Heart left ventricle (tissue), 16 donors: Measurements from ENCODE around the gene ALAS1. TPM values are rescaled to one million over a fixed set of nuclear protein-coding genes. Genes with fewer than 3 reads are reported as not detected.

Experiments
- ATAC-seq, 4 donors: fragments of 200-7000 bp; cut with Tn5 transposase; one replicate each; pipeline ENCODE4 v1.9.1; 2020 to 2022; ENCODE audit warnings: moderate library complexity in 4 of 4, mild to moderate bottlenecking in 3 of 4, moderate number of reproducible peaks in 1 of 4
- DNase-seq, 5 donors: peaks; one replicate each; pipeline ENCODE4 v3.0.0-alpha.2; 2020
- H3K27ac ChIP-seq, 12 donors: fragments of 200-600 bp; sonication (generic) in 4 of 12; one replicate each; pipeline versions ENCODE4 v1.5.0 to v1.8.0; 2016 to 2022; ENCODE audit warnings: mild to moderate bottlenecking in 2 of 12
- H3K27me3 ChIP-seq, 9 donors: fragments of 200-600 bp; sonication (generic) in 2 of 9; one replicate each; pipeline versions ENCODE4 v1.5.1 to v1.8.0; 2016 to 2022; ENCODE audit warnings: mild to moderate bottlenecking in 3 of 9
- H3K36me3 ChIP-seq, 9 donors: fragments of 200-600 bp; sonication (generic) in 2 of 9; one replicate each; pipeline versions ENCODE4 v1.5.0 to v1.8.0; 2018 to 2022; ENCODE audit warnings: mild to moderate bottlenecking in 2 of 9
- H3K4me1 ChIP-seq, 12 donors: fragments of 200-600 bp; sonication (generic) in 4 of 12; one replicate each; pipeline versions ENCODE4 v1.5.0 to v1.8.0; 2016 to 2022; ENCODE audit warnings: mild to moderate bottlenecking in 3 of 12
- H3K4me3 ChIP-seq, 12 donors: fragments of 200-600 bp; sonication (generic) in 4 of 12; one replicate each; pipeline versions ENCODE4 v1.5.0 to v1.8.0; 2017 to 2022; ENCODE audit warnings: mild to moderate bottlenecking in 9 of 12, moderate library complexity in 4 of 12
- H3K9me3 ChIP-seq, 12 donors: fragments of 200-600 bp; sonication (generic) in 4 of 12; one replicate each; pipeline versions ENCODE4 v1.5.0 to v1.8.0; 2016 to 2022; ENCODE audit warnings: mild to moderate bottlenecking in 1 of 12
- POLR2A ChIP-seq, 2 donors: fragments of 450-650 bp; IDR thresholded peaks; one replicate each; pipeline ENCODE4 v1.6.1; 2017; ENCODE audit warnings: antibody characterized with exemption in 2 of 2, mild to moderate bottlenecking in 2 of 2, moderate library complexity in 2 of 2
- WGBS, 4 donors: extraction: QIAGEN DNeasy Blood & Tissue Kit in 2 of 4; methylation state at CpG; one replicate each; pipeline versions ENCODE4 v1.1.5 to v1.1.7; 2013 to 2018; 5-methylcytosine and 5-hydroxymethylcytosine counted together
- intact Hi-C, 10 donors: fragments of 100-400 bp; cut with DNase I; formaldehyde crosslinking; loops; one replicate each; pipeline versions ENCODE4 v1.11.1 to v1.14.2; 2022
- polyA plus RNA-seq, 2 donors: library from polyadenylated mRNA; stranded (reverse); fragments of 200-250 nt; gene quantifications; one replicate each; pipeline ENCODE4 v1.2.3, GENCODE V29; 2013
- total RNA-seq, 9 donors: library from RNA; depleted of rRNA in 2 of 9; stranded (reverse); fragments of >200 nt in 2 of 9; fragmentation: NEBNext Ultra II Directional in 3 of 9; extraction: Animal tissue kit (Norgen Biotek cat#: 25700) in 3 of 9; gene quantifications; one replicate each; pipeline versions ENCODE4 v1.1.0 to v1.2.4, GENCODE V29; 2016 to 2023
- TF ChIP-seq, protein P1 (sequence below), 12 donors: fragments of 200-600 bp; sonication (generic) in 4 of 12; IDR thresholded peaks; one replicate each; pipeline versions ENCODE4 v1.5.0 to v1.8.0; 2018 to 2022; ENCODE audit warnings: antibody characterized with exemption in 12 of 12, mild to moderate bottlenecking in 5 of 12
- donor health status: ischemic (EF 13 %, LVEDD 7.1; RV severe dilation, severe dysfunction).
- donor health status: healthy with polysubstance abuse.
- donor health status: DM: no; HTN: yes; CAD: no.
- donor health status: DM: no; HTN: no; CAD: no.
- donor health status: ischemic (EF 25% LVEDD 6.9; RV normal size, moderate dysfunction).
- donor health status: ischemic (EF 25% LVEDD 5.7; RV mildly dilated, moderate dysfunction).
- donor health status: healthy.
- donor health status: DM: yes; HTN: yes; CAD: no.
- donor health status: ischemic (EF 35%, LVEDD 5.7; RV mildly dilated, moderate dysfunction).
- donor health status: nonischemic (EF 11% LVEDD 7.7; RV severe dilation, severe dysfunction).
- donor health status: DM: yes; HTN: yes; CAD: no.
- donor health status: PGD.
- donor health status: ischemic (EF 29% LVEDD 5.4; RV normal size, mild dysfunction).
- donor health status: nonischemic (EF 23%, LVEDD 6.1; RV moderate dilation, normal function).

Gene ALAS1
- total and polyA plus RNA-seq, 11 donors = 77.9 to 213 (median 132) TPM

DNA sequence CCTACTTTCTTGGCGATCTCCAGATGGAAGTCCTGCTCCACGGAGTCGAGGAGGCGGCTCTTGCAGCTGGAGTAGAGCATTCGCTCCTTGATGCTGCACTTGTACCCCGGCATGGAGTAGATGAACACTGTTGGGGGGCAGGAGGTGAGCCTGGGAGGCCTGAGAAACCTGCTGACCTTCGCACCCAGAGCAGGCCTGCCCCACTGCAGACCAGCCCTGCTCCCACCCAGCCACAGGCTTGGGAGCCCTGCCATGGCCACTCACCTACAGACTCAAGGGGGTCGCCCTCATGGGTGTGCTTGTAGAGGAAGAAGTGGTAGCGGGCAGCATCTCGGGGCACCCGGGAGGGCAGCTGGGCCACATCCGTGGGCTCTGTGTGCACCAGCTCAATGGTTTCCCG lies 31.7 kb downstream of the ALAS1 start:
- no peak overlapping the region for H3K27ac ChIP-seq
- H3K9me3 ChIP-seq = no peaks in the 10 kb centered on the region
- peaks cover 0 to 71% (median 55%) of the 10 kb centered on the region in 9 donors for H3K36me3 ChIP-seq
- H3K4me3 ChIP-seq = no peak overlapping the region
- 80 to 96% (median 89%) methylated on average over 4 to 13 of the region's 13 CpGs for WGBS, 4 donors
- no peak for TF ChIP-seq POLR2A (IDR thresholded peaks at IDR 0.05)
- TF ChIP-seq, protein P1, sequence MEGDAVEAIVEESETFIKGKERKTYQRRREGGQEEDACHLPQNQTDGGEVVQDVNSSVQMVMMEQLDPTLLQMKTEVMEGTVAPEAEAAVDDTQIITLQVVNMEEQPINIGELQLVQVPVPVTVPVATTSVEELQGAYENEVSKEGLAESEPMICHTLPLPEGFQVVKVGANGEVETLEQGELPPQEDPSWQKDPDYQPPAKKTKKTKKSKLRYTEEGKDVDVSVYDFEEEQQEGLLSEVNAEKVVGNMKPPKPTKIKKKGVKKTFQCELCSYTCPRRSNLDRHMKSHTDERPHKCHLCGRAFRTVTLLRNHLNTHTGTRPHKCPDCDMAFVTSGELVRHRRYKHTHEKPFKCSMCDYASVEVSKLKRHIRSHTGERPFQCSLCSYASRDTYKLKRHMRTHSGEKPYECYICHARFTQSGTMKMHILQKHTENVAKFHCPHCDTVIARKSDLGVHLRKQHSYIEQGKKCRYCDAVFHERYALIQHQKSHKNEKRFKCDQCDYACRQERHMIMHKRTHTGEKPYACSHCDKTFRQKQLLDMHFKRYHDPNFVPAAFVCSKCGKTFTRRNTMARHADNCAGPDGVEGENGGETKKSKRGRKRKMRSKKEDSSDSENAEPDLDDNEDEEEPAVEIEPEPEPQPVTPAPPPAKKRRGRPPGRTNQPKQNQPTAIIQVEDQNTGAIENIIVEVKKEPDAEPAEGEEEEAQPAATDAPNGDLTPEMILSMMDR (IDR thresholded peaks at IDR 0.05) = no peak
- ATAC-seq (no peak), DNase-seq (no peak)
- intact Hi-C loops = loop anchor here in 7 of 10 donors (2.0 to 10.0 kb wide), 4 partner anchors 58 to 175 kb away; partner anchors contain the start of gene GLYCTK (in 2 of the 7)
- H3K27me3 ChIP-seq = no peaks in the 10 kb centered on the region
- peaks cover 0 to 32% (median 18%) of the 10 kb centered on the region in 12 donors for H3K4me1 ChIP-seq

DNA sequence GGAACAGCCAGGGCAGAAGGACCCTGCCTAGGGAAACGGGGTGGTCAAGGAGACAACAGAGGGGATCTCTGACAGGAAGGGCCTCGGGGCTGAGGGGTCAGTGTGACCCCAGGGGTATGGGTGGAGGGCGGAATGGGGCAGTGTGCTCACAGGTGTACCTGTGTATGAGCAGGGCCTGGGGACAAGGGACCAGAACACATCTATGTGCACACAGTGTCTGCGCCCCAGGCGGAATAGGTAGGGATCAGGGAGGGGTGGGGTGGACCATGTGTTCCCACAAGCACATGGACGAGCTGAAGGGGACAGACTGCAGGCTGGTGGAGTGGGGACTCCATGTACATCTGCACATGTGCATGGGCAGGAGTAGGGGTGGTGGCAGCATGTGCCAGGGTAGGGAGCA lies 32.5 kb downstream of the ALAS1 start:
- TF ChIP-seq, protein P1 (IDR thresholded peaks at IDR 0.05) = no peak
- no peak for TF ChIP-seq POLR2A (IDR thresholded peaks at IDR 0.05)
- intact Hi-C loops = loop anchor here in 7 of 10 donors (2.0 to 10.0 kb wide), 4 partner anchors 57 to 174 kb away; partner anchors contain the start of gene GLYCTK (in 2 of the 7)
- Histone ChIP-seq H3K4me1 (peaks cover 0 to 40% (median 20%) of the 10 kb centered on the region in 12 donors), H3K36me3 (peaks cover 0 to 78% (median 55%) of the 10 kb centered on the region in 9 donors), H3K27ac (no peak overlapping the region), H3K4me3 (no peak overlapping the region), H3K9me3 (no peaks in the 10 kb centered on the region), H3K27me3 (no peaks in the 10 kb centered on the region)
- no peak for DNase-seq
- 86 to 94% (median 89%) methylated on average over 6 of the region's 6 CpGs for WGBS, 4 donors
- no peak for ATAC-seq

DNA sequence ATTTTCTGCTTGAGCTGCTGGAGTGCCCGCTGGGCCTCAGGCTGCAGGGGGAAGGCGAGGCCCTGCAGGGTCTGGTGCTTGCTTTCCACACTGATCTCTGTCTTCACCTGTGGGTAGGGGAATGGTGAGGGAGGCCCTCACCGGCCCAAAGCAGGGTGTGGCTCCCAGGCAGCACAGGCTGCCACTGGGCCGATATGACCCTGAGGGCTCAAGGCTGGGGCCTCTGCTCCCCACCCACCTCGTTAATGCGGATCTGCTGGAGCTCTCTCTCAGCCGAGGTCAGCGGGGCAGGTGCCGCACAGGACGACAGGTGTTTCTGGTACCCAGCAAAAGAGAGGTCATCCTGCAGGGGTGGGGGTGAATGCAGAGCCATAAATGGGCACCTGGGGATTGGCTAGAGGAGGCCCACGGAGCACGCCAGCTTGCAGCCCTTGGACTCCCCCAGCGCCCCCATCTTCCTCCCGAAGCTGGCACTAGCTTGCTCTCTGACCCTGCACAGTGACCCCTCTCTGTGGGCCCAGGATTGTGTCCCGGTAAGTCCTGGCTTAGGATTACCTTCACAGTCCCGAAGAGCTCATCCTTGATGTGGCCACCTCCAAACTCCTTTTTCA lies 33.0 kb downstream of the ALAS1 start:
- H3K4me1 ChIP-seq = peaks cover 0 to 45% (median 25%) of the 10 kb centered on the region in 12 donors

More for the DNA sequence above, 33.0 kb downstream of the ALAS1 start:
- TF ChIP-seq POLR2A (IDR thresholded peaks at IDR 0.05) = no peak
- TF ChIP-seq, protein P1 (IDR thresholded peaks at IDR 0.05) = no peak
- Histone ChIP-seq H3K4me3 (no peak overlapping the region), H3K36me3 (peaks cover 0 to 78% (median 55%) of the 10 kb centered on the region in 9 donors), H3K27me3 (no peaks in the 10 kb centered on the region), H3K9me3 (no peaks in the 10 kb centered on the region), H3K27ac (peak overlapping the region in 2 of 12 donors; percentile 4 to 33)
- WGBS, 4 donors = 88 to 94% (median 92%) methylated on average over 5 to 16 of the region's 16 CpGs
- no peak for DNase-seq
- intact Hi-C loops = loop anchor here in 7 of 10 donors (2.0 to 10.0 kb wide), 4 partner anchors 56 to 174 kb away; partner anchors contain the start of gene GLYCTK (in 2 of the 7)
- no peak for ATAC-seq
